Activated CD4-positive, alpha-beta T cell treated with anti-CD3 and anti-CD28 coated beads, Interleukin-2, Interleukin-6, amounts not matched to agents 100 ng/mL and 50 ng/mL, durations not matched to agents 16 hours and 8 hours (primary cell): ENCODE results near the gene OR10V1.

Experiments used
- DNase-seq: peaks from one replicate; pipeline ENCODE4 v3.0.0-alpha.2; 2020

The OR10V1 gene

DNA sequence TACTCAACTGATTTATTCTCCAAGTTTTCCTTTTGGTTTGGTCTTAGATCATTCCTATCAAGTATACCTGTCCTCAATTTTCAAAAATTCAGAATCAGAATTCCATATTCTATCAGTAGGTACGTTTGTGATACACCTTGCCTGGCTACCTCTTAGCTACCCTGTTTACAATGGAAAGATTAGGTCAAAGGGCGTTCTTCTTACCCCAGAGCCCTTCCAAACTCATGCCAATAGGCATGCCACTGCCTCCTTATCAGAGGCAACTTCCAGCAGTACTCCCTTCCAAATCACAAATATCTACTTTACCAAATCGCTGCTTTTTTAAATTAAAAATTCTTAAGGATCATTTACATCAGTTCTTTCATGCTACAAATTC is 45.8 kb downstream of the OR10V1 start:
- no peak for DNase-seq

DNA sequence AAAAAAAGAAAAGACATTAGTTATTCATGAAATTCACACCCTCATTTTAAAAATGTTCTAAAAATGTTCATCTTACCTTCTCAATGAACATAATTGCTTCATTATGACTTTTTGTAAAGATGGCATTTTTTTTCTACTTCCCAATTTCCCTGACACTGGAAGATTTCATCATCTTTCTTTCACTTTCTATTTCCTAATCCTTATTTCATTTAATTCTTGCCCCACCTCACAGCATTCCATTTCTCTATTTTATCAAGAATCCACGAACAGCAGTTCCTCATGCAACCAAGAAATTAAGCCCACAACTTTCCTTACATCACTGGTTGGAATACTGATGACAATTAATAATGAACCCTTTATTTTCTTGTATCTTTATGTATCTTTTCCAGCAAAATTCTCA is 46.7 kb downstream of the OR10V1 start:
- DNase-seq: no peak
